ENCODE data around the gene STRN. TPM values are rescaled to one million over a fixed set of nuclear protein-coding genes. Genes with fewer than 3 reads are reported as not detected.
"Not testable (repeated sequence)": the region's sequence is repeated elsewhere in the genome, so short reads cannot be mapped to it uniquely, and the experiment has no call there.

The STRN gene
- total RNA-seq, 4 donors from 2014 or later: 18.2 to 26.4 (median 21.5) TPM

GRCh38 chr2:36926175-36927132 lies 39.9 kb downstream of the STRN start:
- not testable (repeated sequence) for H3K4me3 ChIP-seq; H3K27me3 ChIP-seq; H3K9me3 ChIP-seq; DNase-seq (ENCODE audit: low spot score in 2 of 2); H3K27ac ChIP-seq; H3K36me3 ChIP-seq
- H3K4me1 ChIP-seq: peaks cover 0 to 21% (median 0%) of the 10 kb centered on the region in 4 donors
- 62 to 64% methylated on average over 5 of the region's 5 CpGs for WGBS, 2 donors

- not testable (repeated sequence) for DNase-seq (ENCODE audit: low spot score in 2 of 2); H3K9me3 ChIP-seq; H3K27ac ChIP-seq; H3K36me3 ChIP-seq; H3K27me3 ChIP-seq; H3K4me3 ChIP-seq
- H3K4me1 ChIP-seq: peaks cover 0 to 12% (median 0%) of the 10 kb centered on the region in 4 donors
- 97% methylated on average over 10 of the region's 10 CpGs for WGBS, 2 donors
Measured at GRCh38 chr2:36922629-36923028, 43.7 kb downstream of the STRN start.

GRCh38 chr2:36921984-36922383 lies 44.4 kb downstream of the STRN start:
- no peak for DNase-seq (ENCODE audit: low spot score in 2 of 2)
- no peak overlapping the region for H3K27ac ChIP-seq
- 77 to 82% methylated on average over 3 of the region's 3 CpGs for whole genome bisulfite sequencing, 2 donors

GRCh38 chr2:36919041-36919837 lies 47.1 kb downstream of the STRN start:
- 87 to 89% methylated on average over 7 of the region's 7 CpGs for WGBS, 2 donors
- peaks cover 0 to 4% (median 0%) of the 10 kb centered on the region in 3 donors for H3K36me3 ChIP-seq
- H3K27ac ChIP-seq: no peak overlapping the region
- no peak overlapping the region for H3K4me3 ChIP-seq
- no peak for DNase-seq (ENCODE audit: low spot score in 2 of 2)
- H3K9me3 ChIP-seq: no peaks in the 10 kb centered on the region
- no peak for TF ChIP-seq EP300 (IDR thresholded peaks at IDR 0.05)
- peaks cover 0 to 5% (median 0%) of the 10 kb centered on the region in 4 donors for H3K4me1 ChIP-seq
- no peaks in the 10 kb centered on the region for H3K27me3 ChIP-seq

More at GRCh38 chr2:36921984-36922383, 44.4 kb downstream of the STRN start:
- H3K36me3 ChIP-seq: peaks cover 0 to 9% (median 0%) of the 10 kb centered on the region in 3 donors
- H3K4me3 ChIP-seq: no peak overlapping the region
- TF ChIP-seq EP300 (IDR thresholded peaks at IDR 0.05) (no peak), CTCF (IDR thresholded peaks at IDR 0.05) (no peak), POLR2A (IDR thresholded peaks at IDR 0.05) (no peak)
- H3K9me3 ChIP-seq: no peaks in the 10 kb centered on the region
- H3K4me1 ChIP-seq: peaks cover 0 to 11% (median 0%) of the 10 kb centered on the region in 4 donors
- no peaks in the 10 kb centered on the region for H3K27me3 ChIP-seq

- no peak overlapping the region for H3K4me3 ChIP-seq
- H3K27me3 ChIP-seq: no peaks in the 10 kb centered on the region
- TF ChIP-seq CTCF (IDR thresholded peaks at IDR 0.05) (peak in 2 of 5 experiments; percentile 12 to 43), POLR2A (IDR thresholded peaks at IDR 0.05) (no peak)
- peaks cover 0 to 5% (median 0%) of the 10 kb centered on the region in 4 donors for H3K4me1 ChIP-seq
- no peaks in the 10 kb centered on the region for H3K9me3 ChIP-seq
- no peak overlapping the region for H3K27ac ChIP-seq
- DNase-seq (ENCODE audit: low spot score in 2 of 2): no peak
- peaks cover 0 to 4% (median 0%) of the 10 kb centered on the region in 3 donors for H3K36me3 ChIP-seq
Measured at GRCh38 chr2:36918307-36918706, 48.0 kb downstream of the STRN start.

GRCh38 chr2:36915627-36916026 lies 50.7 kb downstream of the STRN start:
- Histone ChIP-seq H3K27ac (no peak overlapping the region), H3K36me3 (peaks cover 0 to 13% (median 0%) of the 10 kb centered on the region in 3 donors), H3K9me3 (no peaks in the 10 kb centered on the region), H3K4me1 (peaks cover 0 to 5% (median 0%) of the 10 kb centered on the region in 4 donors), H3K27me3 (no peaks in the 10 kb centered on the region), H3K4me3 (no peak overlapping the region)
- no peak for DNase-seq (ENCODE audit: low spot score in 2 of 2)
- WGBS, 2 donors: 91 to 92% methylated on average over 1 of the region's 1 CpG
- TF ChIP-seq CTCF (IDR thresholded peaks at IDR 0.05): no peak
- TF ChIP-seq EP300 (IDR thresholded peaks at IDR 0.05): peak in 1 of 2 donors; percentile 26
- no peak for TF ChIP-seq POLR2A (IDR thresholded peaks at IDR 0.05)
